ENCODE measurements around the gene MORN1.
"Not testable (repeated sequence)": the region's sequence is repeated elsewhere in the genome, so short reads cannot be mapped to it uniquely, and the experiment has no call there.

Gene MORN1

GRCh38 chr1:2335721-2336455 lies 55.5 kb downstream of the MORN1 start:
- no peak for DNase-seq (ENCODE audit: low read depth)

DNA sequence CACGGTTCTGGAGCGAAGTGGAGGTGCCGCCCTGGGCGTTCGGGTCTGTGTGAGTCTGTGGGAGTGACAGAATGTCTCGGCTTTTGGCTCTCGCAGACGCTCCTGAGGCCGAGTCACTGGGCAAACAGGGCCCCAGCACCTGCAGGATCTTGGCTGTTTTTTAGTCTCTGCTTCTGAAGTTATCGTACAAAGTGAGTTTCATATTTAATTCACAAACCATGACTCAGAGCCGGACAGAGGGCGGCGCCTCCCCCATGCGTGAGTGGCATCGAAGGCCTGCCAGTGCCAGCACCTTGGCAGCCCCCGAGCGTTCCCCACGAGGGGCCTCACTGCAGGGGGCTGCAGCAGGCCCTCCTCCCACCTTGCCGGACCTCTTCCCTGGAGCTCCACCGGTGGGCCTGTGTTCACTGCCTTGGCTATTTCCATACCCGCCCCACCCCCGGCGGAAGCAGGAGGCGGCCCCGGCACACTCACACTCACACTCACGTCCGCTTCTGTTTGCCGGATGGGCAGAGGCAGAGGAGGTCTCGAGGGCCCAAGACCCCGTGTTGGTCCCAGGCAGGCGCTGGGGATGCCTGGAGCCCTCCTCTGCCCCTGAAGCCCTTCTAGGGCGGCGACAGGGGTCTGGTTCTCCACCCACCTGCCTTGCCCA lies 56.3 kb downstream of the MORN1 start:
- no peak for DNase-seq (ENCODE audit: low read depth)

GRCh38 chr1:2334366-2334765 lies 57.0 kb downstream of the MORN1 start:
- DNase-seq (ENCODE audit: low read depth) = no peak

- not testable (repeated sequence) for DNase-seq (ENCODE audit: low read depth)
Measured at GRCh38 chr1:2331580-2331979, 59.8 kb downstream of the MORN1 start.

DNA sequence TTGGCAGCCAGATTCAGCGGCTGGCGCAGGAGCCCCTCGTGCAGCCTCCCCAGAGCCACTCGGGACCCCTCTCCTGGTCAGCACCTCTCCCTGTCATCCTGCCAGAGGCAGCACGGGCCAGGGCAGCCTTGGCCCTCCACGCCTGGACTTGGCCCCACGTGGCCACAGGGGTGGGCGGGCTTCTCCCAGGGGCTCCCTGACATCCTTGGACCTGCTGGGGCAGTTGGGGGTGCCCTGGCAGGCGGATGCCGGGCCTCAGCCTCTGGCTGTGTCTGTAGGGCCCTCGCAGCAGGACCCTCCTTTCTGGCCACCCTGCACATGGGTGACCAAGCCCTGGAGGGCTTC lies 60.2 kb downstream of the MORN1 start:
- no peak for DNase-seq (ENCODE audit: low read depth)

DNA sequence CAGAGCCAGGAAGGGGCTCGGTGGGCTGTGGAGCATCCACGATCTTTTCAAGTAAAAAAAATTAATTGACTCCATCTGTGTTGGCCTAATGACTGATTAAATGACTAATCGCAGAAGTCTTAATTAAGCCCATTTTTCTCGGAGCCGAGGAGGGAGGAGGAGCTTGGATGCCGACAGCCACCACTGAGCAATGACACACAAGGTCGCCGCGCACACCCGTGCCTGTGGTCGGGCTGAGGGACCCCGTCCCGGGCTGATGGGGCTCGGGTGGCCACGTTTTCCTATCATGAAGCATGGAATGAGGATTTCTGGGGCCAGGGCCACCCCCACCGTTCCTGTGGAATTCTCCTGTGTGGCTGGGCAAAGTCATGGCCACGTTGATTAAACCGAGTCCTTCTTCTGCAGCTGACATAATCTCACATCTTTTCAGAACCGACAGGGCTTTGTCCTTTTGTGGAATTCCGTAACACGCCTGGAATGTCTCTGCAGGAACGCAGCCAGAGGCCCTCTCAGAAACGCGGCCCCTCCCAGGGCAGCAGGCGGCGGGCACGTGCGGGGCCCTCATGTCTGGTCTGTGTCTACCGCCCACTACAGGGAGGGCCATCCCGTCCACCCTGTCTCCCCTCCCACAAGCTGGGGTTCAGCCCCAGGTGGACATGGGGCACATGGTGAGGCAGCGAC lies 60.7 kb downstream of the MORN1 start:
- peak; percentile 58 for DNase-seq (ENCODE audit: low read depth)

- DNase-seq (ENCODE audit: low read depth) = no peak
Measured at GRCh38 chr1:2330035-2330434, 61.3 kb downstream of the MORN1 start.

DNA sequence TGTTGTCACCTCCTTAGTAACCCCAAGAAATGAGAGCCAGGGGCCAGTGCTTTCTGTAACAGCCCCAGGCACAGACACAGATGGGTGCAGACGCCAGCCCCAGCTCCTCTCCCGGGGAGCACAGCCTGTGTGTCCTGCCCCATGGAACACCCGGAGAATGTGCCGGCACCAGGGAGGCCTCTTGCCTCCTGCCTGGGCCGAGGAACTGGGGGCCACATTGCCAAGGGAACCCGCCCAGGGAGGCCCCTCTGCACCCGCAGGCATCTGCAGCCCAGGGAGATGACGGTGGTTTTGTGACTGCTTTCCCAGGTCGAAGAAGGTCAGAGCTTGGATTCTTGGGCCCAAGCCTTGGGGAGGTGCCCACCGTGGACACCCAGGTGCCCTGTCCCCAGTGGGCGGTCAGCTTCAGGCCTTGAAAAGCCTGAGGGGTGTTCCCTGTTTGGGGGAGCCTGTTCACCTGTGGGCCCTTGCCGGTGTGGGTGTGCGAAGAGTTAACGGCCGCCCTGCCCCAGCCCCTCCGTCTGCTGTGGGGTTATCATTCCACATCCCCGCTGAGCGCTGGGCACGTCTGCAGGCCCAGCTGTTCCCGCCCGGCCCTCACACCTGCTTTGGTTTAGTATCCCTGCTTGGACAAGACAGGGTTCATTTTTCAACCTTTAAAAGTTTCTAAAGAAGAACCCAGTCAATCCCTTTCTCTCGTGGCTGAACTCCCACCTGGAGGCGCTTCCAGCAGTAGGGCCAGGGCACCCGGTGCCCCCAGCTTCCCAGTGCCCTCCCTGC lies 62.5 kb downstream of the MORN1 start:
- DNase-seq (ENCODE audit: low read depth) = no peak

GRCh38 chr1:2327841-2328240 lies 63.5 kb downstream of the MORN1 start:
- no peak for DNase-seq (ENCODE audit: low read depth)

DNA sequence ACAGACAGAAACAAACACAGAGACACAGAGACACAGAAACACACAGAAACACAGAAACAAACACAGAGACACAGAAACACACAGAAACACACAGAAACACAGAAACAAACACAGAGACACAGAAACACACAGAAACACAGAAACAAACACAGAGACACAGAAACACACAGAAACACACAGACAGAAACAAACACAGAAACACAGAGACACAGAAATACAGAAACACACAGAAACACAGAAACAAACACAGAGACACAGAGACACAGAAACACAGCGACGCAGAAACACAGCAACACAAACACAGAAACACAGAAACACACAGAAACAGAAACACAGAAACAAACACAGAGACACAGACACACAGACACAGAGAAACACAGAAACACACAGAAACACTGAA lies 64.2 kb downstream of the MORN1 start:
- DNase-seq (ENCODE audit: low read depth) = not testable (repeated sequence)

GRCh38 chr1:2326524-2326923 lies 64.8 kb downstream of the MORN1 start:
- DNase-seq (ENCODE audit: low read depth) = no peak

DNA sequence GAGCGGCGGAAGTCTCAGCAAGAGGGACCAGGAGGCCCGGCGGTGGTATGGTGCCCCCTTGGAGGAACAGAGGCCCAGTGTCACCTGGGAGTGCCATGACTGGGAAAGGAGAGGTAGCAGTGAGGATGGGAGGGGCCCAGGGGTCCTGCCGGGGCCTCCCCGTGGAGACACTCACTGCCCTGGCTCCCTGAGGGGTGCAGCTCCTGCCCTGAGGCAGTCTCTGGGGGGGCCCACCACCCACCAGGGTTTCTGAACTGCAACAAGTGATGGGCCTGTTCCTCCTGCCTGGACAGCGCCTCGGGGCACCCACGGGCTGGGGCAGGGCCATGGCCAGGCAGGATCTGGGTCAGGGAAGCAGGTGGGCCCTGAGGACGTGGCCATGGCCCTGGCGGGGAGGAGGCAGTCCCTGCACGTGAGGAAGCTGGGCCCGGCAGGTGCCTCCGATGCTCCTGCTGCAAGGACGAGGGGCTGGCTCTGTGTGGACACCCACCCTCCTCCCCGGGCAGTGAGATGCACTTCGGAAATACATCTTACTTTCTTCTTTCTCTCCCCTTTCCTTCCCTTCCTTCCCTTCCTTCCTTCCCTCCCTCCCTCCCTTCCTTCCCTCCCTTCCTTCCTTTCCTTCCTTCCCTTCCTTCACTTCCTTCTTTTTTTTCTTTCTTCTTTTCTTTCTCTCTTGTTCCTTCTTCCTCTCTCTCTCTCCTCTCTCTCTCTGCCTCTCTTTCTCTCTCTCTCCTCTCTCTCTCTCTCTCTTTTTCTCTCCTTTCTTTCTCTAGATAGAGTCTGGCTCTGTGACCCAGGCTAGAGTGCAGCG lies 66.6 kb downstream of the MORN1 start:
- no peak for DNase-seq (ENCODE audit: low read depth)

- DNase-seq (ENCODE audit: low read depth) = no peak
Measured at GRCh38 chr1:2323451-2323974, 67.8 kb downstream of the MORN1 start.

DNA sequence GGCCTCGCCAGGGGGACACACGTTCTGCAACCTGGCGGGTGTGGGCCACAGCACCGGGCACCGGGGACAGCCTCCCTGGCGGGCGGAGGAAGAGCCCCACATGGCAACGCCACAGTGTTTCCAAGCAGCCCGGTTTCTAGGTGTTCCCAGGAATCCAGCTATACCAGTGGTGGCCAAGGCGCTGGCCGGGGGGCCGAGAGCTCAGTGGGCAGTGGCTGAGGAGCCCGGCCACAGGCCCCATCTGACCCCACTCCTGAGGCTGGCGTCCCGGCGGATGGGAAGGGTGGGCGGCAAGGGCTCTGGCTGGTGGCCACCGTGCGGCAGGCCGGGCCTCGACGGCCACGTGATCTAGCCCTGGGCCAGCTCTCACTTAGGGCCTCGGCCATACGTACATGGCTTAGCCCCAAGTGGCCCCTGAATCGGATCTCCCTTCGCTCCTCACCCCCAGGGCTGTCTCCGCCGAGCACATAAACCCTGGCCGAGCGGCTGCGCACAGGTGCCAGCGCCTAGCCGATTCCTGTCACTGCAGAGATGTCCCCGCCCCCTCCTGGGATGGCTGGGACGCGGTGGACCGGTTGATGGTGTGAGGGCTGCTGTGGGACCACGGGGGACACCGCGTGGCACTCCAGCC lies 68.7 kb downstream of the MORN1 start:
- DNase-seq (ENCODE audit: low read depth) = no peak

GRCh38 chr1:2322065-2322571 lies 69.2 kb downstream of the MORN1 start:
- peak; percentile 79 for DNase-seq (ENCODE audit: low read depth)

- no peak for DNase-seq (ENCODE audit: low read depth)
Measured at GRCh38 chr1:2320760-2321667, 70.3 kb downstream of the MORN1 start.

DNA sequence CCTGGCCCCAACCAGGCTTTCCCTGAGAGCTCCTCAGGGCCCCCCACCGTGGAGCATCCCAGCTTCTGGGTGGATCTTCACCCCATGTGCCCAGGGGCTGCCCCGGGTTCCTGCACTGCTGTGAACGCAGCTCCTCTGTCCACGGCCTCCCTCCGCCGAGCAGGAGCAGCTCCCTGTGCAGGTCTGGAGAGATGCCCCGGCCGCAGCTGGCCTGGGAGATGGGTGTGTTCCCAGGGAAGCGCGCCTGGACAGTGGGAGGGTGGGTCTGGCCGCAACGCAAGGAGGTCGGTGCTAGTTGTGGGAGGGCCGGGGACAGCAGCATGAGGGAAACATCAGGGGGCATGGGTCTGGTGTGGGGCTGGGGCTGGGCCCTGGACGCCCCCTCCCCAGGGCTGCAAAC lies 71.3 kb downstream of the MORN1 start:
- no peak for DNase-seq (ENCODE audit: low read depth)

GRCh38 chr1:2319291-2319690 lies 72.1 kb downstream of the MORN1 start:
- no peak for DNase-seq (ENCODE audit: low read depth)
